GM10847 (cell line): ENCODE measurements around the gene SLC1A2.

Experiments used
- POLR2A ChIP-seq: IDR thresholded peaks from 2 replicates; pipeline ENCODE4 v1.6.1; 2011; ENCODE audit not compliant: insufficient read length; ENCODE audit errors: extremely low read depth

Gene SLC1A2

GRCh38 chr11:35391922-35392688, 27.3 kb downstream of the SLC1A2 start:
- TF ChIP-seq POLR2A = no peak

GRCh38 chr11:35390737-35391682, 28.3 kb downstream of the SLC1A2 start:
- no peak for TF ChIP-seq POLR2A

- TF ChIP-seq POLR2A = no peak
Measured at GRCh38 chr11:35389897-35390465, 29.4 kb downstream of the SLC1A2 start.

GRCh38 chr11:35389112-35389511, 30.2 kb downstream of the SLC1A2 start:
- no peak for TF ChIP-seq POLR2A

GRCh38 chr11:35388061-35388460, 31.3 kb downstream of the SLC1A2 start:
- TF ChIP-seq POLR2A = no peak

GRCh38 chr11:35387111-35387982, 32.0 kb downstream of the SLC1A2 start:
- TF ChIP-seq POLR2A = no peak

GRCh38 chr11:35383953-35384352, 35.4 kb downstream of the SLC1A2 start:
- TF ChIP-seq POLR2A = no peak

GRCh38 chr11:35381709-35382322, 37.5 kb downstream of the SLC1A2 start:
- TF ChIP-seq POLR2A = no peak

- TF ChIP-seq POLR2A = no peak
Measured at GRCh38 chr11:35380603-35381002, 38.8 kb downstream of the SLC1A2 start.

GRCh38 chr11:35377262-35377661, 42.1 kb downstream of the SLC1A2 start:
- no peak for TF ChIP-seq POLR2A

- TF ChIP-seq POLR2A = no peak
Measured at GRCh38 chr11:35376613-35377012, 42.7 kb downstream of the SLC1A2 start.

- TF ChIP-seq POLR2A = no peak
Measured at GRCh38 chr11:35376118-35376510, 43.2 kb downstream of the SLC1A2 start.

GRCh38 chr11:35375332-35376117, 43.8 kb downstream of the SLC1A2 start:
- TF ChIP-seq POLR2A = no peak
